Naive thymus-derived CD4-positive, alpha-beta T cell (primary cell): ENCODE results near the gene POLE2. TPM values are rescaled to one million over a fixed set of nuclear protein-coding genes. Genes with fewer than 3 reads are reported as not detected.
A peak's percentile ranks its signal among the peaks of the same experiment; 100 is the strongest.

ENCODE experiments used
- ATAC-seq: fragments of 150-1000 bp; cut with Tn5 transposase; 2 replicates; pipeline ENCODE4 v1.10.0; 2021; ENCODE audit warnings: mild to moderate bottlenecking, moderate library complexity
- CTCF ChIA-PET: fragments of 350-600 bp; sonication (Branson Sonifier 250); formaldehyde crosslinking; loops from one replicate; lab custom pipeline; 2021; ENCODE audit warnings: antibody characterized with exemption; lab: Charles Lee
- POLR2A ChIA-PET: fragments of 350-600 bp; sonication (Branson Sonifier 250); formaldehyde crosslinking; loops from one replicate; lab custom pipeline; 2021; ENCODE audit warnings: antibody characterized with exemption, inconsistent platforms; lab: Charles Lee
- DNase-seq, 9 donors: peaks; one replicate each; pipeline versions ENCODE4 v3.0.0 to v3.0.0-alpha.2; 2020 to 2022; ENCODE audit warnings: mixed read lengths in 1 of 9
- H3K27ac ChIP-seq: one replicate; pipeline ENCODE4 v1.7.0; 2013; ENCODE audit warnings: mild to moderate bottlenecking, low read depth, low read length, moderate library complexity
- H3K27me3 ChIP-seq, 2 donors: one replicate each; pipeline ENCODE4 v1.7.0; 2013; ENCODE audit warnings: low read length in 2 of 2, mild to moderate bottlenecking in 2 of 2, moderate library complexity in 2 of 2; ENCODE audit not compliant: control insufficient read depth in 2 of 2, insufficient read depth in 2 of 2
- H3K36me3 ChIP-seq, 3 experiments: 1 replicate in 2 of 3; 2 replicates in 1 of 3; pipeline ENCODE4 v1.7.0; 2013; ENCODE audit warnings: low read length in 3 of 3, mild to moderate bottlenecking in 3 of 3, moderate library complexity in 1 of 3; ENCODE audit not compliant: insufficient read depth in 3 of 3, control insufficient read depth in 2 of 3
- H3K4me1 ChIP-seq, 2 donors: one replicate each; pipeline ENCODE4 v1.7.0; 2013; ENCODE audit warnings: low read length in 2 of 2, mild to moderate bottlenecking in 2 of 2, moderate library complexity in 1 of 2; ENCODE audit not compliant: control insufficient read depth in 2 of 2, insufficient read depth in 2 of 2
- H3K4me3 ChIP-seq: 2 replicates; pipeline ENCODE4 v1.7.0; 2013; ENCODE audit warnings: mild to moderate bottlenecking, low read length
- H3K9me3 ChIP-seq, 3 experiments: 1 replicate in 2 of 3; 2 replicates in 1 of 3; pipeline ENCODE4 v1.7.0; 2013; ENCODE audit warnings: low read length in 3 of 3; ENCODE audit not compliant: control insufficient read depth in 2 of 3
- H3K27ac Mint-ChIP-seq, 9 donors: one replicate each; pipeline ENCODE4 v1.8.0; 2020 to 2022; ENCODE audit warnings: mixed read lengths in 9 of 9, mild to moderate bottlenecking in 8 of 9, moderate library complexity in 5 of 9, inconsistent platforms in 2 of 9
- H3K27me3 Mint-ChIP-seq, 5 donors: one replicate each; pipeline ENCODE4 v1.8.0; 2021 to 2022; ENCODE audit warnings: mixed read lengths in 5 of 5, mild to moderate bottlenecking in 1 of 5
- H3K36me3 Mint-ChIP-seq, 5 donors: one replicate each; pipeline ENCODE4 v1.8.0; 2020 to 2022; ENCODE audit warnings: mixed read lengths in 5 of 5, mild to moderate bottlenecking in 3 of 5, inconsistent platforms in 1 of 5
- H3K4me1 Mint-ChIP-seq, 7 donors: one replicate each; pipeline ENCODE4 v1.8.0; 2020 to 2022; ENCODE audit warnings: mixed read lengths in 7 of 7, mild to moderate bottlenecking in 3 of 7, inconsistent platforms in 1 of 7
- H3K4me3 Mint-ChIP-seq, 10 donors: one replicate each; pipeline ENCODE4 v1.8.0; 2020 to 2022; ENCODE audit warnings: mild to moderate bottlenecking in 10 of 10, mixed read lengths in 10 of 10, moderate library complexity in 6 of 10, inconsistent platforms in 2 of 10
- H3K9me3 Mint-ChIP-seq, 11 donors: one replicate each; pipeline ENCODE4 v1.8.0; 2020 to 2022; ENCODE audit warnings: mixed read lengths in 11 of 11, mild to moderate bottlenecking in 4 of 11, inconsistent platforms in 1 of 11, moderate library complexity in 1 of 11
- intact Hi-C, 2 donors: fragments of 100-400 bp; cut with micrococcal nuclease; formaldehyde crosslinking; loops; one replicate each; pipeline ENCODE4 v1.15.1; 2023
- polyA plus RNA-seq, 2 donors: library from polyadenylated mRNA; unstranded; fragments of 300-500 nt; fragmentation: Illumina TruSeq; gene quantifications; one replicate each; pipeline ENCODE4 v1.2.3, GENCODE V29; 2021
- total RNA-seq, 6 experiments: library from RNA in 5 of 6; stranded (reverse) in 5 of 6; gene quantifications; 1 replicate in 5 of 6; 2 replicates in 1 of 6; pipeline ENCODE4 v1.2.3 and lab custom pipeline; 2021 to 2026

Gene POLE2
- total and polyA plus RNA-seq, 7 experiments from 2014 or later = 0.80 to 23.1 (median 1.2) TPM

GRCh38 chr14:49637534-49638078 is 50.4 kb downstream of the POLE2 start:
- intact Hi-C loops = loop anchor here in 1 of 2 donors (10.0 kb wide), 1 partner anchor 337 kb away; no protein-coding TSS in a partner anchor
- ATAC-seq (no peak), DNase-seq (no peak)
- POLR2A ChIA-PET = interaction anchor here (1.0 to 8.5 kb wide), 5 partner anchors 15 to 225 kb away, joined by 4 to 226 read pairs (median 4); partner anchors contain the start of genes KLHDC2, MGAT2, POLE2 and RPL36AL
- no peaks in the 10 kb centered on the region for H3K9me3 ChIP-seq
- peak overlapping the region in 7 of 9 donors; percentile 42 to 99 (median 90) for H3K27ac Mint-ChIP-seq
- CTCF ChIA-PET = interaction anchor here (0.7 to 4.9 kb wide), 3 partner anchors 11 to 674 kb away, joined by 4 to 37 read pairs (median 4); partner anchors contain the start of genes MGAT2 and RPL36AL
- H3K4me1 Mint-ChIP-seq = peaks cover 42 to 74% (median 59%) of the 10 kb centered on the region in 7 donors
- H3K27ac ChIP-seq = no peak overlapping the region
- peak overlapping the region in 5 of 10 donors; percentile 21 to 93 (median 40) for H3K4me3 Mint-ChIP-seq
- peaks cover 0 to 2% (median 0%) of the 10 kb centered on the region in 11 donors for H3K9me3 Mint-ChIP-seq
- H3K36me3 ChIP-seq = peaks cover 0 to 11% (median 0%) of the 10 kb centered on the region in 3 experiments
- no peaks in the 10 kb centered on the region for H3K27me3 Mint-ChIP-seq
- no peaks in the 10 kb centered on the region for H3K27me3 ChIP-seq
- H3K4me3 ChIP-seq = no peak overlapping the region
- peaks cover 4 to 18% (median 14%) of the 10 kb centered on the region in 5 donors for H3K36me3 Mint-ChIP-seq
- peaks cover 14 to 22% of the 10 kb centered on the region in 2 donors for H3K4me1 ChIP-seq

GRCh38 chr14:49636866-49637265 is 51.1 kb downstream of the POLE2 start:
- H3K4me3 Mint-ChIP-seq = peak overlapping the region; percentile 5 to 97 (median 62)

GRCh38 chr14:49634547-49635334 is 53.3 kb downstream of the POLE2 start, which contains the start of gene DNAAF2:
TSS of gene DNAAF2 (minus strand) at chr14:49635244. CDS start at chr14:49635149, 95 bp downstream.
- intact Hi-C loops = loop anchor here (1.0 to 10.0 kb wide), 19 partner anchors 14 to 898 kb away; partner anchors contain the start of genes KLHDC2 (in 2 of the 2), LRR1 (in 2 of the 2), MGAT2 (in 2 of the 2) and POLE2 (in 2 of the 2)
- DNase-seq (peak in 8 of 9 donors; percentile 55 to 83 (median 76)), ATAC-seq (peak; percentile 55)
- no peaks in the 10 kb centered on the region for H3K27me3 Mint-ChIP-seq
- Histone ChIP-seq H3K27me3 (no peaks in the 10 kb centered on the region), H3K9me3 (no peaks in the 10 kb centered on the region), H3K27ac (peak within 1 kb of the TSS; percentile 96), H3K36me3 (peaks cover 0 to 11% (median 0%) of the 10 kb centered on the region in 3 experiments), H3K4me1 (peaks cover 19 to 29% of the 10 kb centered on the region in 2 donors), H3K4me3 (peak within 1 kb of the TSS; percentile 99)
- peaks cover 4 to 19% (median 11%) of the 10 kb centered on the region in 5 donors for H3K36me3 Mint-ChIP-seq
- POLR2A ChIA-PET = interaction anchor here (0.6 to 8.5 kb wide), 26 partner anchors 11 to 729 kb away, joined by 3 to 226 read pairs (median 4); partner anchors contain the start of genes KLHDC2, LRR1, MGAT2 and NEMF
- peak within 1 kb of the TSS; percentile 81 to 100 (median 96) for H3K4me3 Mint-ChIP-seq
- CTCF ChIA-PET = interaction anchor here (0.9 to 4.9 kb wide), 15 partner anchors 9 to 227 kb away, joined by 3 to 37 read pairs (median 4); partner anchors contain the start of genes KLHDC2, MGAT2, NEMF and POLE2
- peaks cover 0 to 2% (median 0%) of the 10 kb centered on the region in 11 donors for H3K9me3 Mint-ChIP-seq
- H3K27ac Mint-ChIP-seq = peak within 1 kb of the TSS; percentile 90 to 99 (median 97)
- peaks cover 40 to 73% (median 54%) of the 10 kb centered on the region in 7 donors for H3K4me1 Mint-ChIP-seq

More at GRCh38 chr14:49636866-49637265, 51.1 kb downstream of the POLE2 start:
- no peaks in the 10 kb centered on the region for H3K27me3 Mint-ChIP-seq
- no peaks in the 10 kb centered on the region for H3K9me3 ChIP-seq
- H3K27ac Mint-ChIP-seq = peak overlapping the region; percentile 40 to 99 (median 90)
- H3K4me1 Mint-ChIP-seq = peaks cover 35 to 74% (median 58%) of the 10 kb centered on the region in 7 donors
- ATAC-seq (no peak), DNase-seq (no peak)
- H3K36me3 Mint-ChIP-seq = peaks cover 4 to 19% (median 14%) of the 10 kb centered on the region in 5 donors
- peak overlapping the region; percentile 96 for H3K27ac ChIP-seq
- no peak overlapping the region for H3K4me3 ChIP-seq
- ChIA-PET CTCF (interaction anchor here (4.9 kb wide), 1 partner anchor 15 kb away, joined by 37 read pairs; the partner anchor contains the start of genes MGAT2 and RPL36AL), POLR2A (interaction anchor here (0.6 to 8.5 kb wide), 4 partner anchors 14 to 130 kb away, joined by 3 to 226 read pairs (median 48); partner anchors contain the start of genes KLHDC2, MGAT2, POLE2 and RPL36AL)
- intact Hi-C loops = loop anchor here in 1 of 2 donors (10.0 kb wide), 1 partner anchor 338 kb away; no protein-coding TSS in a partner anchor
- peaks cover 0 to 2% (median 0%) of the 10 kb centered on the region in 11 donors for H3K9me3 Mint-ChIP-seq
- peaks cover 18 to 20% of the 10 kb centered on the region in 2 donors for H3K4me1 ChIP-seq
- H3K36me3 ChIP-seq = peaks cover 0 to 11% (median 0%) of the 10 kb centered on the region in 3 experiments
- H3K27me3 ChIP-seq = no peaks in the 10 kb centered on the region

- peaks cover 4 to 18% (median 11%) of the 10 kb centered on the region in 5 donors for H3K36me3 Mint-ChIP-seq
- intact Hi-C loops = loop anchor here (1.0 to 10.0 kb wide), 19 partner anchors 14 to 898 kb away; partner anchors contain the start of genes KLHDC2 (in 2 of the 2), LRR1 (in 2 of the 2), MGAT2 (in 2 of the 2) and POLE2 (in 2 of the 2)
- CTCF ChIA-PET = interaction anchor here (0.7 to 4.9 kb wide), 15 partner anchors 8 to 228 kb away, joined by 3 to 37 read pairs (median 4); partner anchors contain the start of genes KLHDC2, MGAT2, NEMF and POLE2
- Histone ChIP-seq H3K27me3 (no peaks in the 10 kb centered on the region), H3K4me3 (peak overlapping the region; percentile 99), H3K36me3 (peaks cover 0 to 11% (median 0%) of the 10 kb centered on the region in 3 experiments), H3K4me1 (peaks cover 19 to 29% of the 10 kb centered on the region in 2 donors), H3K27ac (peak overlapping the region; percentile 96), H3K9me3 (no peaks in the 10 kb centered on the region)
- H3K4me3 Mint-ChIP-seq = peak overlapping the region; percentile 81 to 99 (median 96)
- peak overlapping the region; percentile 71 to 96 (median 90) for H3K27ac Mint-ChIP-seq
- POLR2A ChIA-PET = interaction anchor here (0.6 to 8.5 kb wide), 26 partner anchors 11 to 1100 kb away, joined by 3 to 226 read pairs (median 4); partner anchors contain the start of genes KLHDC1, KLHDC2, LRR1 and MGAT2
- ATAC-seq (peak; percentile 92), DNase-seq (peak; percentile 89 to 96 (median 93))
- H3K4me1 Mint-ChIP-seq = peaks cover 35 to 71% (median 52%) of the 10 kb centered on the region in 7 donors
- H3K9me3 Mint-ChIP-seq = peaks cover 0 to 2% (median 0%) of the 10 kb centered on the region in 11 donors
- H3K27me3 Mint-ChIP-seq = no peaks in the 10 kb centered on the region
Measured at GRCh38 chr14:49633640-49634546, 54.1 kb downstream of the POLE2 start.
